Progenitor cell of endocrine pancreas (in vitro differentiated cells): ENCODE measurements around the gene LMF2. TPM values are rescaled to one million over a fixed set of nuclear protein-coding genes. Genes with fewer than 3 reads are reported as not detected.

ENCODE experiments used
- DNase-seq: peaks from one replicate; pipeline ENCODE4 v3.0.0; 2021; ENCODE audit warnings: low spot score; ENCODE audit not compliant: unreplicated experiment
- H3K27ac Mint-ChIP-seq: 2 replicates; pipeline ENCODE4 v1.8.0; 2021; ENCODE audit warnings: mild to moderate bottlenecking, moderate library complexity, mixed read lengths
- H3K27me3 Mint-ChIP-seq: 2 replicates; pipeline ENCODE4 v1.8.0; 2021; ENCODE audit warnings: mixed read lengths
- H3K36me3 Mint-ChIP-seq: 2 replicates; pipeline ENCODE4 v1.8.0; 2022; ENCODE audit warnings: mixed read lengths; ENCODE audit not compliant: insufficient read depth
- H3K4me1 Mint-ChIP-seq: 2 replicates; pipeline ENCODE4 v1.8.0; 2021; ENCODE audit warnings: low read depth, mixed read lengths
- H3K4me3 Mint-ChIP-seq: 2 replicates; pipeline ENCODE4 v1.8.0; 2021; ENCODE audit warnings: low read depth, mild to moderate bottlenecking, moderate library complexity, mixed read lengths
- H3K9me3 Mint-ChIP-seq: 2 replicates; pipeline ENCODE4 v1.8.0; 2021; ENCODE audit warnings: low read depth, mixed read lengths
- total RNA-seq: library from RNA; stranded (reverse); gene quantifications from 2 replicates; pipeline ENCODE4 v1.2.1, GENCODE V29; 2021
- TF ChIP-seq, protein P1 (sequence below): fragments of 200-600 bp; sonication (generic); IDR thresholded peaks from one replicate; pipeline ENCODE4 v1.5.0; 2021; ENCODE audit warnings: antibody characterized with exemption, mild to moderate bottlenecking; ENCODE audit not compliant: unreplicated experiment

LMF2 gene
- total RNA-seq, 1 donor from 2014 or later: 65.5 TPM

DNA sequence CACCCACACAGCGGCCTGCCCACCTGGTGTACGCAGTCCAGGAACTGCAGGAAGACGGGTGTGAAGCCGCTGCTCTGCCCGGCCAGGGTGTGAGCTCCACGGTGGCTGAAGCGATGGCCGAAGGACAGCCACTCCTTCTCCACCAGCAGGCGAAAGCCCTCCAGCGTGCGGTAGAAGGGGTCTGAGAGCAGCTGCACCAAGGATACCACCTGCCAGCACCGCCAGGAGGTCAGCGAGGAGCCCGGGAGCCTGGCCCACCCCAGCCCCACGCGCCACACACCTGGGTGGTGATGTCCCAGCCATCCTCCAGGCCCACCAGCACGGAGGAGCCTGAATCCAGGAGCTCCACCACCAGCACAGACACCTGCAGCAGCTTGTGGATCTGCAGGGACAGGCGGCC is 52.3 kb downstream of the LMF2 start:
- Mint-ChIP-seq H3K4me1 (no peaks in the 10 kb centered on the region), H3K9me3 (no peaks in the 10 kb centered on the region), H3K4me3 (no peak overlapping the region), H3K27ac (no peak overlapping the region), H3K27me3 (no peaks in the 10 kb centered on the region), H3K36me3 (peaks cover 22% of the 10 kb centered on the region)
- no peak for DNase-seq
- TF ChIP-seq, protein P1, sequence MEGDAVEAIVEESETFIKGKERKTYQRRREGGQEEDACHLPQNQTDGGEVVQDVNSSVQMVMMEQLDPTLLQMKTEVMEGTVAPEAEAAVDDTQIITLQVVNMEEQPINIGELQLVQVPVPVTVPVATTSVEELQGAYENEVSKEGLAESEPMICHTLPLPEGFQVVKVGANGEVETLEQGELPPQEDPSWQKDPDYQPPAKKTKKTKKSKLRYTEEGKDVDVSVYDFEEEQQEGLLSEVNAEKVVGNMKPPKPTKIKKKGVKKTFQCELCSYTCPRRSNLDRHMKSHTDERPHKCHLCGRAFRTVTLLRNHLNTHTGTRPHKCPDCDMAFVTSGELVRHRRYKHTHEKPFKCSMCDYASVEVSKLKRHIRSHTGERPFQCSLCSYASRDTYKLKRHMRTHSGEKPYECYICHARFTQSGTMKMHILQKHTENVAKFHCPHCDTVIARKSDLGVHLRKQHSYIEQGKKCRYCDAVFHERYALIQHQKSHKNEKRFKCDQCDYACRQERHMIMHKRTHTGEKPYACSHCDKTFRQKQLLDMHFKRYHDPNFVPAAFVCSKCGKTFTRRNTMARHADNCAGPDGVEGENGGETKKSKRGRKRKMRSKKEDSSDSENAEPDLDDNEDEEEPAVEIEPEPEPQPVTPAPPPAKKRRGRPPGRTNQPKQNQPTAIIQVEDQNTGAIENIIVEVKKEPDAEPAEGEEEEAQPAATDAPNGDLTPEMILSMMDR: no peak

DNA sequence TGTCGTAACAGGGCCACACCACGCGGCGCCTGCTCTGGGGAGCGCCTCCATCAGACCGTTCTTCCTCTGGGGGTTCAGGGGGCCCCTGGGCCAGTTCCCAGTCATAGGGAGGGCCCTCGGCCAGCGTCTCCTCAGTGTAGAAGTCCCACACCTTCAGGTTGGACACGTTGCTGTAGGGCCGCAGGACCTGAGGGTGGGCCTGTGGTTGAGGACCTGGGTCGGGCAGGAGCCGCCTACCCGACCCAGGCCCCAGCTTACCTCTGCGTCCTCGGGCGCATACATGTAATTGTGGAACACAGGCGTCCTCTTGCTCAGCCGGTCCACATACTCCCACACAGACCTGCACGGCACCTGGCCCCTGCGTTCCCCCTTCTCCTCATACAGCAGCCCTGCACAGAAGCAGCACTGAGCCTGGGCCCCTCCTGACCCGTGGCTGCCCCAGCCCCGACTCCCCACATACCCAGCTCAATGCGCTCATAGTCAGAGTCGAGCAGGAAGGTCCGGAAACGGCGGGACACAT is 52.9 kb downstream of the LMF2 start:
- peaks cover 24% of the 10 kb centered on the region for H3K36me3 Mint-ChIP-seq
- H3K9me3 Mint-ChIP-seq: no peaks in the 10 kb centered on the region
- no peak overlapping the region for H3K27ac Mint-ChIP-seq
- H3K27me3 Mint-ChIP-seq: no peaks in the 10 kb centered on the region
- no peak for DNase-seq
- TF ChIP-seq, protein P1: no peak
- no peak overlapping the region for H3K4me3 Mint-ChIP-seq
- H3K4me1 Mint-ChIP-seq: no peaks in the 10 kb centered on the region

Other genes with a start within 250 kb of the LMF2 start
- gene MAPK12, start 246.0 kb downstream of the LMF2 start, total RNA-seq: 53.7 and 54.6 TPM in 2 replicates
- gene MAPK11, start 237.3 kb downstream of the LMF2 start, total RNA-seq: 2.3 and 2.7 TPM in 2 replicates
- 178 and 182 TPM in 2 replicates for gene PLXNB2, start 200.1 kb downstream of the LMF2 start, total RNA-seq
- 35.1 and 36.4 TPM in 2 replicates for gene DENND6B, start 180.7 kb downstream of the LMF2 start, total RNA-seq
- gene PPP6R2, start 164.4 kb downstream of the LMF2 start, total RNA-seq: 85.7 and 87.9 TPM in 2 replicates
- gene SBF1, start 32.7 kb downstream of the LMF2 start, total RNA-seq: 86.3 and 96.5 TPM in 2 replicates
- gene ADM2, start 26.2 kb downstream of the LMF2 start, total RNA-seq: 2.9 and 3.2 TPM in 2 replicates
- gene MIOX, start 20.8 kb downstream of the LMF2 start, total RNA-seq: 0.69 and 0.98 TPM in 2 replicates
- 61.6 and 66.5 TPM in 2 replicates for gene NCAPH2, start 522 bp upstream of the LMF2 start, total RNA-seq
- gene SCO2, start 17.9 kb upstream of the LMF2 start, total RNA-seq: 3.7 TPM in 1 of 2 replicates, not detected in the other
- gene TYMP, start 22.3 kb upstream of the LMF2 start, total RNA-seq: 1.6 and 2.0 TPM in 2 replicates
- gene KLHDC7B, start 38.2 kb upstream of the LMF2 start, total RNA-seq: not detected in 2 replicates
- gene SYCE3, start 55.2 kb upstream of the LMF2 start, total RNA-seq: not detected in 2 replicates
- gene CPT1B, start 70.7 kb upstream of the LMF2 start, total RNA-seq: 129 and 136 TPM in 2 replicates
- gene CHKB, start 75.1 kb upstream of the LMF2 start, total RNA-seq: 124 and 132 TPM in 2 replicates
- gene MAPK8IP2, start 93.1 kb upstream of the LMF2 start, total RNA-seq: 6.4 and 7.7 TPM in 2 replicates
- gene ARSA, start 120.5 kb upstream of the LMF2 start, total RNA-seq: 36.2 and 37.1 TPM in 2 replicates
- 6.9 and 7.5 TPM in 2 replicates for gene SHANK3, start 165.1 kb upstream of the LMF2 start, total RNA-seq
- 0.62 TPM in 1 of 2 replicates, not detected in the other for gene ACR, start 230.5 kb upstream of the LMF2 start, total RNA-seq